SK-N-MC (cell line): ENCODE data around the gene C20orf144.

Experiments
- EZH2 ChIP-seq: fragments of 200-600 bp; sonication (generic); IDR thresholded peaks from one replicate; pipeline ENCODE4 v1.6.1; 2017; ENCODE audit warnings: antibody characterized with exemption
- FOXP2 ChIP-seq: optimal IDR thresholded peaks from 2 replicates; pipeline ENCODE3; 2011; ENCODE audit warnings: mild to moderate bottlenecking, moderate library complexity; ENCODE audit not compliant: insufficient read depth; ENCODE audit errors: extremely low read length, control extremely low read depth
- POLR2AphosphoS5 ChIP-seq: IDR thresholded peaks from 2 replicates; pipeline ENCODE4 v1.6.1; 2012; ENCODE audit warnings: mild to moderate bottlenecking, low read depth, low read length, borderline replicate concordance

DNA sequence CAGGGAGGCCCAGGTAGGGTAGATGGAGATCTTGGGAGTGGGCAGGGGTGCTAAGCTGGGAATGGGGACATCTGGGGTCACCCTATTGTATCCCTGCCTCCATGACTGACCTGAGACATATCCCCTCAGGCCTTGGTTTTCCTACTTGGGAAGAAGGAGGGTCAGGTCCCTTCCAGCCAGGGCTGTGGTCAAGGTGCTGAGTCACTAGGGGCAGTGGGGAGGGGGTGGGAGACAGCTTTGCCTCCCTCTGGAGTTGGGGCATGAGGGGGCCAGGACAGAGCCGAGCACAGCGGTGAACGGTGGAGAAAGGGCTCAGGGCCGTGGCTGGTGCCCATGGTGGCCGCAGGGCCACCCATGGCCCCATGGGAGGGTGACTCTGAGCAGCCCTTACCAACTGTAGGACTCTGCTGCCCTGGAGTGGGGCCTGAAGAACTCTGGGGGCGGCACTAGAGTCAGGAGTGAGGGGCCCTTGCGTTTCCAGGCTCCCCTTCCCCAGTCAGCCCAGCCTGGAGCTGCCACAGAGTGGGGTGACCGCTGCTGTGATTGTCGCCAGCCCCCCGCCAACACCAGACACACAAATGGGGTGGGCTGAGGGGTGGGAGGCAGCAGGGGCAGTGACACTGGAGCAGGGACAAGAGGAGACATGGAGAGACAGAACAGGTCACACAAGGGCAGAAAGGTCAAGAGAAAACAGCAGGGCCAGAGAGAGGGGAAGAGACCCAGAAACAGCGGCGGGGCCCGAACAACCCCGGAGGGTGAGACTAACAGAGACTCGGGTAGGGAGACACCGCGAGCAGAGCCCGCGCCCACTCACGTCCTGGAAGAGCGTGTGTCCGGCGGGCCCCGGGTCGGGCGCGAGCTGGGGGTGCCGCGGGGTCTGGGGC is 11.5 kb downstream of the C20orf144 start:
- TF ChIP-seq EZH2 (no peak), POLR2AphosphoS5 (no peak), FOXP2 (no peak)
